Hepatocyte (in vitro differentiated cells): ENCODE data around the gene ERBB4.

Source experiments
- CTCF ChIP-seq: fragments of 200-600 bp; sonication (generic); IDR thresholded peaks from 2 replicates; pipeline ENCODE4 v1.5.1; 2016; ENCODE audit warnings: antibody characterized with exemption, mild to moderate bottlenecking; ENCODE audit not compliant: poor library complexity
- EZH2 ChIP-seq: fragments of 200-600 bp; sonication (generic); IDR thresholded peaks from 2 replicates; pipeline ENCODE4 v1.6.1; 2016; ENCODE audit warnings: antibody characterized with exemption, mild to moderate bottlenecking, borderline replicate concordance
- EZH2phosphoT487 ChIP-seq: fragments of 200-600 bp; sonication (generic); IDR thresholded peaks from one replicate; pipeline ENCODE4 v1.6.1; 2018; ENCODE audit warnings: antibody characterized with exemption, mild to moderate bottlenecking, low read depth, moderate library complexity; ENCODE audit not compliant: unreplicated experiment, severe bottlenecking

GRCh38 chr2:211367293-211367692 lies 1171.3 kb downstream of the ERBB4 start:
- TF ChIP-seq EZH2 (no peak), CTCF (no peak), EZH2phosphoT487 (no peak)
